H1 (cell line): ENCODE measurements around the gene SLC8A3. TPM values are rescaled to one million over a fixed set of nuclear protein-coding genes. Genes with fewer than 3 reads are reported as not detected.

Experiments
- E2F6 ChIP-seq: IDR thresholded peaks from 2 replicates; pipeline ENCODE4 v1.6.1; 2012; ENCODE audit warnings: inconsistent platforms
- RNF2 ChIP-seq: fragments of 200-900, 300-1000 bp; sonication (generic); IDR thresholded peaks from 2 replicates; pipeline ENCODE4 v1.7.1; 2016; ENCODE audit warnings: borderline replicate concordance, low read depth, mild to moderate bottlenecking, antibody characterized with exemption, low read length; ENCODE audit not compliant: poor library complexity, severe bottlenecking; ENCODE audit errors: missing control alignments
- ZNF274 ChIP-seq: IDR thresholded peaks from 2 replicates; pipeline ENCODE4 v1.7.0; 2012; ENCODE audit warnings: low read length, borderline replicate concordance; ENCODE audit errors: extremely low read depth
- polyA plus RNA-seq, 7 experiments: library from polyadenylated mRNA; depleted of rRNA in 3 of 7; stranded (reverse) in 5 of 7; unstranded in 2 of 7; fragments of >200 nt in 5 of 7; fragments of 200-250 nt in 2 of 7; gene quantifications; 1 replicate in 5 of 7; 2 replicates in 1 of 7; 4 replicates in 1 of 7; pipeline versions ENCODE4 v1.2.1 to v1.2.3, GENCODE V29; 2011 to 2013; ENCODE audit warnings: missing spikeins in 2 of 7, mixed read lengths in 2 of 7
- total RNA-seq: library from RNA; stranded (reverse); fragmentation: NEBNext Ultra II Directional; extraction: Animal tissue kit (Norgen Biotek cat#: 25700); gene quantifications from 2 replicates; pipeline ENCODE4 v1.2.1, GENCODE V29; 2021

The SLC8A3 gene
- total and polyA plus RNA-seq, 2 of the 8 experiments (the other 6 are each of a cell fraction or from before 2014, with no cell fraction given) = 0.38 to 1.1 TPM

- TF ChIP-seq RNF2 (no peak), ZNF274 (no peak), E2F6 (no peak)
- TF ChIP-seq, all 59 proteins: peak for 0
These were observed 159.2 kb downstream of the SLC8A3 start (continued) for GRCh38 chr14:70029296-70030132.
